HG03064 (cell line): ENCODE measurements around the gene ATAD2B.
"Not testable (repeated sequence)": the region's sequence is repeated elsewhere in the genome, so short reads cannot be mapped to it uniquely, and the experiment has no call there.

Experiments
- ATAC-seq: cut with Tn5 transposase; IDR thresholded peaks from one replicate; pipeline ENCODE4 v1.9.1; 2021; ENCODE audit warnings: low read depth; ENCODE audit not compliant: unreplicated experiment

Gene ATAD2B

GRCh38 chr2:23926750-23927571 lies at the start of gene ATAD2B:
Gene ATAD2B (minus strand): TSS chr2:23927123. CDS start chr2:23926770, 353 bp downstream.
- peak; percentile 76 for ATAC-seq

DNA sequence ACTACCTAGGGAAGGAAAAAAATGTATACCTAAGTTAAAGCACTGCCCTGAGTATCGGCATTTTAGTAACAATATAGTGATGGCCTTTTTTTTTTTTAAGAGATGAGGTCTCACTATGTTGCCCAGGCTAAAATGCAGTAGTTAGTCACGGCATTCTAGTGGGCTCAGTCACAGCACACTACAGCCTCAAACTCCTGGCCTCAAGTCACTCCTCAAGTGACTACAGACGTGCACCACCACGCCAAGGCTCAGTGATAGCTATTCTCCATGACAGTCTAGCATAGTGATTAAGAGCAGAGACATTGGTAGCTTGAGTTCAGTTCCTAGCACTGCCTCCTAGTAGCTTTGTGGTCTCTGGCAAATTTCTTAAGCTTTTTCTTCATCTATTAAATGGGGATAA lies 40.9 kb upstream of the ATAD2B start:
- no peak for ATAC-seq

DNA sequence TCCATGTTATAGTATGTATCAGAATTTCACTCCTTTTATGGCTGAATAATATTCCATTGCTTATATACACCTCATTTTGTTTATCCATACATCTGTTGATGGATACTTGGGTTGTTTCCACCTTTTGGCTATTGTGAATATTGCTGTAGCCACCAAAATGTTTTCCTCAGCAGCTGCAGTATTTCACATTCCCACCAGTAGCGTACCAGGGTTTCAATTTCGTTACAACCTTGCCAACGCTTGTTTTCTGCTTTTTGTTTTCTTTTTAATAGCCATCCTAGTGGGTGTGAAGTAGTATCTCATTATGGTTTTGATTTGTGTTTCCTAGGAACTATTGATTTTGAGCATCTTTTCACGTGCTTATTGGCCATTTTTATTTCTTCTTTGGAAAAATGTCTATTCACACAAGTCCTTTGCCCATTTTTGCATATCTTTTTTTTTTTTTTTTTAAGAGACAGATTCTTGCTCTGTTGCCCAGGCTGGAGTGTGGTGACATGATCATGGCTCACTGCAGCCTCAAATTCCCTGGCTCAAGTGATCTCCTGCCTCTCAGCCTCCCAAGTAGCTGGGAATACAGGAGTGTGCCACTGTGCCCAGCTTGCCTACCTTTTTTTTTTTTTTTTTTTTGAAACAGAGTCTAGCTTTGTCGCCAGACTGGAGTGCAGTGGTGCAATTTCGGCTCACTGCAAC lies 27.5 kb upstream of the ATAD2B start:
- no peak for ATAC-seq

DNA sequence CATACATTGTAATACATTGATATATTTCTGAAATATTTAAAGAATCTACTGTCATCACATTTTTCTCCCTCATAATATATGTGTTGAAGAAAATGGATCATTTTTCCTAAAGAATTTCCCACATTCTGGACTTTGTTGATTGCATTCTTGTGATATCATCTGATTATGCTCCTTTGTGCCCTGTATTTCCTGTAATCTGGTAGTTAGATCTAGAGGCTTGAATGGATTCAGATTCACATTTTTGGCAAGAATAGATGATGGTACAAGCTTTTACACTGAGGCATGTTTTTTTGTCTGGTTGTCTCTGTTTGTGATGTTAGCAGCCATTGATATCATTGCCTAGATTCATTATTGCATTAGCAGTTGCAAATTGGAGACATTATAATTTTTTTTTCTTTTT lies 26.7 kb upstream of the ATAD2B start:
- ATAC-seq, result no peak

GRCh38 chr2:23952558-23952957 lies 25.6 kb upstream of the ATAD2B start:
- not testable (repeated sequence) for ATAC-seq

DNA sequence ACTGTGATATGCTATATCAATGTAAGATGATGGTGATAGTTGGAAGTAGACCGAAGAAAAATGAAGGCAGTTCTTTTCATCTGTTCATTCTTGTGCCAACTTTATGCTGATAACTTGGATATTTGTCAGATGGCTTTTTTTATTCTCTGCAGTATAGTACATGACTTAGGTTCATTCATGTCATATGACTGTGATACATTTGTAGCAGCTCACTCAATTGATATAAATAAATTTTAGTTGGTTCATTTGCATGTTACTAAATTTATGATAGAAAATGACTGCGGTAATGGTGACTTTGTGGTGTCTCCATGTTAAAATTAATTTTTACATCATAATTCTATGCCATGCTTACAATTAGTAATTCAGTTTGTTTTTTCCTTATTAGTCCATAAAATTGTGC lies 20.4 kb upstream of the ATAD2B start:
- ATAC-seq, result no peak

DNA sequence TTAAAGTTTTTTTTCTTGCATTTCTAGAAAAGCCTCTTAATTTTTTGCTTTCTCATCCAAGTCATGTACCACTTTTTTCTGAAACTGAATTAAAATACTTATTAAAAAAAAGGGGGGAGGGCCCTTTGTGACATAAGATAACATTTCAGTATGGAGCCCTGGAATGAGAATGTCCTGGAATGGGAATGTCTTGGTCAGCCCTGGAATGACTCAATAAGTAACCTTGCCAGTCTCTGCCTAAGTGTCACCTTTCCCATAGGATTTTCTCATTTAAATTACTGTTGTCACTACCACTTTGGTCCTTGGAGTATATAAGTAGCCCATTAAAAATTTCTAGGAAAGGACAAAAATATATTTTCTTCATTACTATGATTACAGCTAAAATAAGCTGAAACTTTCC lies 18.1 kb upstream of the ATAD2B start:
- ATAC-seq, result no peak

GRCh38 chr2:23944527-23944926 lies 17.6 kb upstream of the ATAD2B start:
- ATAC-seq, result no peak

GRCh38 chr2:23943666-23944065 lies 16.7 kb upstream of the ATAD2B start:
- ATAC-seq, result no peak

DNA sequence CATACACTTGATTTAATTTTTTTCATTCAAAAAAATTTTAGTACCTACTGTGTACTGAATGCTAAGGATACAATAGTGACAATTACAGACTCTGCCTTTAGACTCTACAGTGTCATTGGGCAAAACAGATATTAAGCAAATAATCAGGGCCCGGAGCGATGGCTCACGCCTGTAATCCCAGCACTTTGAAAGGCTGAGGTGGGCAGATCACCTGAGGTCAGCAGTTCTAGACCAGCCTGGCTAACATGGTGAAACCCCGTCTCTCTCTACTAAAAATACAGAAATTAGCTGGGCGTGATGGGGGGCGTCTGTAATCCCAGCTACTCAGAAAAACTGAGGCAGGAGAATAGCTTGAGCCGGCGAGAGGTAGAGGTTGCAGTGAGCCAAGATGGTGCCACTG lies 14.7 kb upstream of the ATAD2B start:
- ATAC-seq, result no peak

- peak; percentile 65 for ATAC-seq
These were observed 14.0 kb upstream of the ATAD2B start for GRCh38 chr2:23940718-23941620.

- peak; percentile 72 for ATAC-seq
These were observed 13.2 kb upstream of the ATAD2B start, which contains the start of gene UBXN2A for GRCh38 chr2:23939987-23940717. Gene UBXN2A (plus strand): TSS chr2:23940463. CDS start chr2:23958315, 17,852 bp downstream.

GRCh38 chr2:23934259-23934658 lies 7.3 kb upstream of the ATAD2B start:
- no peak for ATAC-seq

GRCh38 chr2:23926290-23926749 lies 603 bp downstream of the ATAD2B start:
- peak; percentile 20 for ATAC-seq

DNA sequence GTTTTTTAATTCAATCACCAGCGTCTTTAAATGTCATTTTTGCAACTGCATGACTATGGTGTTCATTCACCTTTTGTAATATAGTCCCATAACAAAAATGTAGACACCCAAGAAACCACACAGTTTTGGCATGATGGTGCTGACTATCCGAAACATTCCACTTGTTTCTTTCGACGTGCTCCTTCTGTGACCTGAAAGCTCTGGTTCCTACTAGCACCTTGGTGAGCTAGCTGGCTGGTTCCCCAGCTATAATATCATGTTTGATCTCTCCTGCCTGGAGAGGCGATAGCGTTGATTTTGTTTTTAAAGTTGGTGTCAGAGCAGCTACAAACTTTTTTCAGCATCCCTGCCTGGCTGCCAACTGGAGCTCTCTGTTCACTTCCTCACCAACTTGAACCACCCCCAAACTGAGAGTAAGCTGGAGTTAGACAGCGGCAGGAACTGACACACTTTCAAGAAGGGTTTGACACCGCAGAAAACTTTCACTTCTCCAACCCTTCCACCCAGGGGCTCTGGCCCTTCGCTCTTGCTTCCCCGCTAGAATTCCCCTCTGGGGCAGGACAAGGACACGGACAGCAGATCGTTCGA lies 1.1 kb downstream of the ATAD2B start:
- peak; percentile 54 for ATAC-seq

DNA sequence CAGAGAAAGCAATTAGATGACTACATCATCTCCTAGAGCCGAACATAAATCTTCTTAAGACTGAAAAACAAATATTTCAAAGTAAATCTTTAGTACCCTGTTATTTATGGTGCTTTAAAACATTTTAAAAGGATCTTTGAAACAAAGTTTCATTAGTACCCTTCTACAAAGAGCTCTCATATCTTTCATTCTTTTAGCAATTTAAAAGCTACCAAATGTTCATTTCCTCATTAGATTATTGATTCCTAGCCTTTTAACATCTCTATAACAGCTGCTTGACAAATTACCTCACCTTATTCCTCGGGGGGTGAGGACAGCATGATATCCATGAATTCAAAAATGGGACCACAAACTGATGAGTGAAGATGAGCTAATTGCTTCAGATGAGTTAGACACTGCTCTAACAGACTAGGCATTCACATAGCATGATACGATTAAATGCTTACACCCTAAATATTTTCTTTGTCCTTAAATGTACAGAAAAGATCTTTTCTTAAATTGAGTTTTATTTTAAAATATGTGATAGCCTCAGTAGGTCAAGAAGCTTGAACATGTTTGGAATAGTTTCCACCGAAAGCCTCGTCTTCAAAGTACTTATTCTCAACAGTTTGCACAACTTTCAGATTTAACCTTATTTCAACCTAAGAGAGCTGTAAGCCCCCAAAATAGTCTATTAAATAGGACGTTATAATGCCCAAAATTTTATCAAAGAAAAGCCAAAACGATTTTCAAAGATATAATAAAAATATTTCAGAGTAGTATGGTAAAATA lies 2.1 kb downstream of the ATAD2B start:
- no peak for ATAC-seq

DNA sequence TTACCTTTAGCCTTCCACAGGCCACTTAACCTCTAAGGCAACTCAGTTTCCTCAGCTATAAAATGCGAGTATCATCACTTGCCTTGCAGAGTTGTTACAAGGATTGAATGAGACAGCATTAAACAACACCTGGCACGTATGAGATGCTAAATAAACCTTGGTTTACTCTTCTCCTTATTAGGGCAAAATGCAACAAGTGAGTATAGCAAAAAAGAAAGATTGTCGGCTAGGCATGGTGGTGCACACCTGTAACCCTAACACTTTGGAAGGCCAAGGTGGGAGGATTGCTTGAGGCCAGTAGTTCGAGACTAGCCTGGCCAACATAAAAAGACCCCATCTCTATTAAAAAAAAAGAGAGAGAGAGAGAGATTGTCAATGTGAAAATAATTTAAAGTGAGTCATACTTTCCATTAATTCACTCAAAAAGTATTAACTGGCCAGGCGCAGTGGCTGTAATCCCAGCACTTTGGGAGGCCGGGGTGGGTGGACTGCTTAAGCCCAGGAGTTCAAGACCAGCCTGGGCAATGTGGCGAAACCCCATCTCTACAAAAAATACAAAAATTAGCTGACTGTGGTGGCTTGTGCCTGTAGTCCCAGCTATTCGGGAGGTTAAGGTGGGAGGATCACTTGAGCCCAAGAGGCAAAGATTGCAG lies 8.0 kb downstream of the ATAD2B start:
- no peak for ATAC-seq

- no peak for ATAC-seq
These were observed 10.1 kb downstream of the ATAD2B start for GRCh38 chr2:23916727-23917405.
